GM19397 (cell line): ENCODE measurements around the gene RPL10A.

Experiments
- ATAC-seq: cut with Tn5 transposase; IDR thresholded peaks from one replicate; pipeline ENCODE4 v1.9.1; 2021; ENCODE audit warnings: mild to moderate bottlenecking, moderate library complexity; ENCODE audit not compliant: unreplicated experiment

The RPL10A gene

DNA sequence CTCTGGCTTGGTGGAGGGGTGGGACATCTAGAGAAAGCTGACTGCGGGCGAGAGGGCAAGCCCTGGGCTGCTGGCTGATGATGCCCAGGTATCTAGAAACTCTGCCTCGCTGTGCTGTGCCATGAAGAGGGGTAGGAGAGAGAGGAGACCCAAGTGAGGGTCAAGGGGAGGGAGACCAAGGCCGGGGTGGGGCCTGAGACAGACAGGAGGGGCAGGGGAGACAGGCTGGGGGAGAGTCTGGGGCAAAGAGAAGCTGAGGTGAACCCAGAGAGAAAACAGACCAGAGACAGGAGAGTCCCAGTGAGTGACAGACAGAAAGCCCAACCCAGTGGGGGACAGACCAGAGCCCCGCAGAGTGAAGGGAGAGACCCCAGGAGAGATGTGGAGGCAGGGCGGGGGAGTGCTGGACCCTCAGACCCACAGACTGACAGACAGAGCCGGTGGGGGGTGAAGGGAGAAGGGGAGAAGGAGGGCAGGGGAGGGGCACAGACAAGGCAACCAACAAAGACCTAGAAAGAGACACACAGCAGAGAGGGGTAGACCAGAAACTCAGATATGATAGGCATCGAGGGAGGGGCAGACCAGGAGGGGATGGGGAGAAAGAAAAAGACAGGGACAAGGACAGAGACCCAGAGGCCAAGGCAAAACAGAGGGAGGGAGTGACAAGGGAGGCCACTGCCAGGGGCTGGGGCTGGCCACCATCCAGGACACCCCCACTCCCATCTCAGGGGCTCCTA, 22.8 kb downstream of the RPL10A start:
- no peak for ATAC-seq

GRCh38 chr6:35491558-35492257, 23.5 kb downstream of the RPL10A start:
- no peak for ATAC-seq

- no peak for ATAC-seq
Observed at GRCh38 chr6:35492258-35492973, 24.2 kb downstream of the RPL10A start.

GRCh38 chr6:35492974-35493284, 24.7 kb downstream of the RPL10A start:
- no peak for ATAC-seq

GRCh38 chr6:35493307-35493983, 25.2 kb downstream of the RPL10A start:
- no peak for ATAC-seq

DNA sequence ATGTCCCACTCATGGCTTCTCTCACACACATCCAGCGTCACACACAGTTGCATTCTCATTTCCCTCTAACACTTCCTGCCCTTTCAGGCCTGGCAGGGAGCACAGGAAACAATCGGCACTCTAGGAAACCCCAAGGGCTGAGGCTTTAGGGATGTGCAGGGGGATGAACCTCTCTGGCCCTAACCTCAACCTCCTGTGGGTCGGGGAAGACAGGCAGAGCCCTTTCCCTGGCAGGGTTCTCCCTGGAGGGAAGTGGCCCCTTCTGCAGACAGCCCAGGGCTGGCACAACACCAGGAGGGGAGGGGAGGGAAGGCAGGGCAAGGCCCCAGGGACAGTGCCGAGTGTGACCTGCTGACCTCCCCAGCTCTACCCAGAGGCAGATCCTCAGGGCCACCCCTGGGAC, 26.0 kb downstream of the RPL10A start:
- ATAC-seq = no peak

- ATAC-seq = no peak
Observed at GRCh38 chr6:35495258-35496035, 27.2 kb downstream of the RPL10A start.

DNA sequence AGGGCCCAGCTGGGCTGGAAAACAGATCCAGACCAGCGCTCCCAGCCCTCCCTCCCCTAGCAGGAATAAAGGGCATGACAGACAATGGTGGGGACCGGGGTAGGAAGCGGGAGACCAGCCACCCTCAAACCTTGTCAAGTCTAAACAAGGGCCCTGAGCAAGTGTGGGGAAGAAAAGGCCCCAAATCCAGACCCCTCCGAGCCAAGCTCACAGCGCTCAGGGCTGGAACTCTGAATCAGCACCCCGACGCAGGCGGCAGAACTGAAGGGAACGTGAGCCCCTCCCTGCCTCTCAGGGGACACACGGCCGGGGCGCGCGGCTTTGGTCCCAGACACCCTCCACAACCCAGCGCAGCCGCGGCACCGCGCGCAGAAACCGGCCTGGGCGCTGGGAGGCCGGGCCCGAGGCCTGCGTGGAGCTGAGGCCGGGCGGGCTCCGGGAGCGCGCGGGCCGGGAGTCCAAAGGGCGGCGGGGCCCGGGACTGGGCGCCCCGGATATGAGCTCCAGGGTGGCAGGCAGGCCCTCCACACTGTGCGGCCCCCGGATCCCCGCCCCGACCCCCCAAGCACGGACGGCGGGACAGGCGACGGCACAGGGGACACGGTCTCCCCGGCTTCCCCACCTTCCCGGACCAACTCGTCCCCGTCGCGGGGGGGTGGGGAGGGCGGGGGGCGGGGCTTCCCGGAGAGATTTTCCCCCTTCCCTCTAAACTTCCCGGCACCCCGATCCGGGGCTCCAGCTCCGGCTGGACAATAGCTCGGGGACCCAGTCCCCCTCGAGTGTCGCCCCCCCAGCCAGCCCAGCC, 28.0 kb downstream of the RPL10A start:
- no peak for ATAC-seq

DNA sequence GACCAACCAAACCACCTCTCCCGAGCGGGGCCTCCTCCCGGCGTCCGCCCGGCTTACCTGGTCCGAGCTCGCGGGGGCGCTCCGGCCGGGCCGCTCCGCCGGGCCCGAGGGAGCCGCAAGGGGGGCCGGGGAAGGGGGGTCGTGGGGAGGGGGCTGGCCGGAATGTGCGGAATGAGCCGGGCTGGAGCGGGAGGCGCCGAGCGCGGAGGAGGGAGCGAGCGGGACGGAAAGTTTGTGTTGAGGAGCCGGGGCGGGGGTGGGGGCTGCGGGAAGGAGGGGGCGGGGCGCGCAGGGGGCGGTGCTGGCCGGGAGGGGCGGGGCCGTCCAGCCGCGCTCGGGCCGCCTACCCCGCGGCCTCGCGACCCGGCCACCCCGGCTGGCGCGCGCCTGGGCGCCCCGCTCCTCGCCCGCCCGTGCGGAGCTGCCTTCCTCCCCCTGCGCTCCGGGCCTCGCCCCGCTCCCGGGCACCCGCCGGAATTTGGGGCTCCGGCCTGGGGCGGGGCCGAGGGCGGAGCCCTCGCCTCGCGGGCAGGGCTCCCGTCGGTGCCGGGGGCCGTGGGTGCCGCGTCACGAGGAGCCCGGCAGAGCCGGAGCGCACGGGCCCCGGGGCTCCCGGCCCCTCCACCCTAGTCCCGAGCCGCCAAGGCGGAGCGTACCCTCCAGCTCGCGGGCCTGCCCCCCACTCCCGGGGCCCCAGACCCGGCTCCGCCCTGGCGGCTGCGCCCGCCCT, 28.8 kb downstream of the RPL10A start, which contains the start of gene TEAD3:
Gene TEAD3, minus strand, starts transcription at position 239 of the 730 bp plus-strand sequence.
- no peak for ATAC-seq

DNA sequence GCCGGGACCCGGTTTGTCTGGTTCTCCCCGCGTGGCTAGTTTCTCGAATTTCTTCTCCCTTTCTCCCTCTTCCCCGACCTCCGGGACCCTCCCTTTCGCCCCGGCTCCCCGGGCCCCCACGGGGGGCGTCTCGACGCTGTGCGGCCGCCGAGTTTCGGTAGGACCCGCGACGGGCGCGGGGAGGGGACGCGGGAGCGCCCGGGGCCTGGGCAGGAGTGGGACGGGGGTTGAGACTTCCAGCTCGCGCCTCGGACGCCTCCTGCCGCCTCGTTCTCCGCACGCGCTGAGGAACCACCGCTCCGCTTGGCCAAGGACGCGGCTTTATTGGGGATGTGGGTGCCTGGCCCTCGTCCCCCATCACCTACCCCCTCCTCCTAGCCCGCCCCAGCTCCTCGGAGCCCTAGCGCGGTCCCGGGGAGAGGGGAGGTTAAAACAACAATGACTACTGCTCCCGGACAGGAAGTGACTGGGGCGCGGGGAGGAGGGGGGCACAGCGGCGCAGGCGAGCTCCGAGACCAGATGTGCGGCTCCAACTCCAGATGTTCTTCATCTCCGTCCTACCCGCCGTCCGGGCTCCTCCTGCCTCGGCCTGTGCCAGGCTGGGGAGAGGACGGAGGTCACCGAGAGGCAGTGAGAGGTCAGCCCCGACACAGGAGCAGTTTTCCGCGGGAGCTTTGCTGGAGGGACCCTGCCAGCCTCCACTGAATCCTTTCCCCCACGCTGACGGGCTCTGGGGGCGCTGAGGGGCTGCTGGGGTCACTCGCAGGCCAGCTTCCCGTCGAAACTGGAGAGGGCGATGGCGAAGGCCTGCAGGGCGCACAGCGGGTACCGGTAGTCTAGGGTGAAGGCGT, 29.6 kb downstream of the RPL10A start:
- ATAC-seq = no peak

GRCh38 chr6:35498422-35499067, 30.3 kb downstream of the RPL10A start:
- no peak for ATAC-seq

DNA sequence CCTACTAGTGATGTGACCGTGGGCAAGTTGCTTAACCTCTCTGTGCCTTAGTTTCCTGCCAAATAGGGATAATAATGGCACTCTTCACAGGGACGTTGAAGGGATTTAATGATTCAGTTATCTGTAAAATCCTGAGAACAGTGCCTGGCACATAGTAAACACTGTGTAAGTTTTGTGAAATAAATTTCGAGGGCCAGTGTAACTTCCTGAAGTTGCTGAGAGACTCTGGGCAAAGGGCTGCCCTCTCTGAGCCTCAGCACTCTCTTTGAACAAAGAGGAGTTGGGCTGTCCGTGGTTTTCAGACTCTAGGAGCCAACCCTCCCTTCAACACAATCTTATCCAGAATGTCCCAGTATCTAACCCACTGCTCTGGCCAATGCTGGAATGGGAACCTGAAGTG, 31.2 kb downstream of the RPL10A start:
- ATAC-seq = no peak

- no peak for ATAC-seq
Observed at GRCh38 chr6:35500782-35501181, 32.6 kb downstream of the RPL10A start.

GRCh38 chr6:35501784-35502183, 33.6 kb downstream of the RPL10A start:
- no peak for ATAC-seq

- no peak for ATAC-seq
Observed at GRCh38 chr6:35503534-35503933, 35.3 kb downstream of the RPL10A start.

GRCh38 chr6:35505999-35506412, 37.8 kb downstream of the RPL10A start:
- ATAC-seq = no peak

DNA sequence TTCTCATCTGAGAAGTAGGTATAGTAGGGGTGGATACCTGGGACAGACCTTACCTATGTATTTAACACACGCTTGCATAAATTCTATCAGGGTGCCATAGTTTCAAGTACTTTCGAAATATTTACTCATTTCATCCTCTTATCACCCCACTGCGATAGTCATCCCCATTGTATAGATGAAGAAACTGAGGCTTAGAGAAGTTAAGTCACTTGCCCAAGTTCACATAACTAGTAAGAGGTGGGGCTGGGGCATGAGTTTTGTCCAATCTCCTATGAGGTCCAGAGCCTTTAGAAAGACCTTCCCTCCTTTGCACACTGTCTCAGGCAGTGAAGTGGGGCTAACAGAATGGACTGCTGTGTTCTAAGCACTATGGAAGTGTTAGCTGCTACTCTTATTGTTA, 38.3 kb downstream of the RPL10A start:
- ATAC-seq = no peak

DNA sequence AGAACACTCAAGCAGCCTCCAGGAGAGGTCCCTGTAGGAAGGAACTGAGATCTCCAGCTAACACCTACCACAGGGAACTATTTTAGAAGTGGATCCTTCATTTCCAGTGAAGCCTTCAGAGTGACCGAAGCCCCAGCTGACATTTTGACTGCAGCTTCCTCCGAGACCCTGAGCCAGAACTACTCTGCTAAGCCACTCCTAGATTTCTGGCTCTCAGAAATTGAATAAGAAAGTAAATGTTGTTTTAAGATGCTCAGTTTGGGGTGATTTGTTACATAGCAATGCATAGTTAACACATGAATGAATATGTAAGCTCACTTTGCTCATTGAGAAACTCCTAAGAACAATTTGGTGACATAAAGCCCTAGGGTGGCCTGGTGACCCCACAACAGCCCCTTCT, 39.0 kb downstream of the RPL10A start:
- no peak for ATAC-seq
